CD14-positive monocyte (primary cell): ENCODE data around the gene ANTXR2. TPM values are rescaled to one million over a fixed set of nuclear protein-coding genes. Genes with fewer than 3 reads are reported as not detected.

Experiments used
- DNase-seq, 3 donors: peaks; one replicate each; pipeline ENCODE4 v3.0.0-alpha.2; 2011 to 2022
- H2AFZ ChIP-seq: 2 replicates; pipeline ENCODE4 v1.6.0; 2012; ENCODE audit warnings: mild to moderate bottlenecking, low read depth, low read length, inconsistent platforms; ENCODE audit not compliant: insufficient read depth, poor library complexity, severe bottlenecking
- H3K27ac ChIP-seq, 2 donors: 1 replicate in 1 of 2; 2 replicates in 1 of 2; pipeline ENCODE4 v1.5.1; 2012 to 2013; ENCODE audit warnings: low read length in 2 of 2, control low read depth in 1 of 2, inconsistent platforms in 1 of 2, low read depth in 1 of 2, mild to moderate bottlenecking in 1 of 2
- H3K27me3 ChIP-seq, 2 donors: one replicate each; pipeline versions ENCODE4 v1.6.0 to v1.6.1; 2011 to 2013; ENCODE audit warnings: low read length in 2 of 2; ENCODE audit not compliant: control insufficient read depth in 2 of 2, insufficient read depth in 2 of 2
- H3K36me3 ChIP-seq, 2 donors: replicated peaks in 1 of 2; 1 replicate in 1 of 2; 2 replicates in 1 of 2; pipeline versions ENCODE4 v1.5.1 to v1.6.1; 2012 to 2013; ENCODE audit warnings: low read length in 2 of 2, control low read depth in 1 of 2, inconsistent platforms in 1 of 2, mild to moderate bottlenecking in 1 of 2; ENCODE audit not compliant: insufficient read depth in 2 of 2, control insufficient read depth in 1 of 2
- H3K4me1 ChIP-seq, 2 donors: 1 replicate in 1 of 2; 2 replicates in 1 of 2; pipeline versions ENCODE4 v1.5.1 to v1.6.1; 2012 to 2013; ENCODE audit warnings: low read length in 2 of 2, control low read depth in 1 of 2, inconsistent platforms in 1 of 2, mild to moderate bottlenecking in 1 of 2, moderate library complexity in 1 of 2; ENCODE audit not compliant: insufficient read depth in 2 of 2, control insufficient read depth in 1 of 2
- H3K4me2 ChIP-seq: replicated peaks from 2 replicates; pipeline ENCODE3; 2012; ENCODE audit warnings: low read length, moderate library complexity, mild to moderate bottlenecking; ENCODE audit not compliant: poor library complexity, severe bottlenecking; ENCODE audit errors: extremely low read depth
- H3K4me3 ChIP-seq, 3 experiments: fragments of 200-600 bp in 1 of 3; sonication (generic) in 1 of 3; replicated peaks in 1 of 3; 1 replicate in 2 of 3; 2 replicates in 1 of 3; pipeline ENCODE4 v1.5.1; 2011 to 2013; ENCODE audit warnings: low read length in 3 of 3, mild to moderate bottlenecking in 3 of 3, control low read depth in 2 of 3, low read depth in 2 of 3, inconsistent platforms in 1 of 3, moderate library complexity in 1 of 3
- H3K79me2 ChIP-seq: 2 replicates; pipeline ENCODE4 v1.6.0; 2012; ENCODE audit warnings: mild to moderate bottlenecking, control low read depth, inconsistent platforms, low read length, moderate library complexity; ENCODE audit not compliant: insufficient read depth
- H3K9ac ChIP-seq: 2 replicates; pipeline ENCODE4 v1.6.0; 2017; ENCODE audit warnings: low read length, mild to moderate bottlenecking; ENCODE audit not compliant: insufficient read depth, poor library complexity, severe bottlenecking
- H3K9me3 ChIP-seq, 2 donors: replicated peaks in 1 of 2; 1 replicate in 1 of 2; 2 replicates in 1 of 2; pipeline versions ENCODE4 v1.5.1 to v1.6.1; 2012 to 2013; ENCODE audit warnings: low read length in 2 of 2, control low read depth in 1 of 2; ENCODE audit not compliant: control insufficient read depth in 1 of 2, insufficient read depth in 1 of 2
- H4K20me1 ChIP-seq: 2 replicates; pipeline ENCODE4 v1.6.0; 2012; ENCODE audit warnings: mild to moderate bottlenecking, low read length, control low read depth, moderate library complexity; ENCODE audit not compliant: insufficient read depth
- H3K27ac Mint-ChIP-seq, 7 donors: one replicate each; pipeline ENCODE4 v1.8.0; 2020; ENCODE audit warnings: mild to moderate bottlenecking in 7 of 7, mixed read lengths in 7 of 7, moderate library complexity in 6 of 7, inconsistent platforms in 2 of 7
- H3K27me3 Mint-ChIP-seq, 3 donors: one replicate each; pipeline ENCODE4 v1.8.0; 2021 to 2022; ENCODE audit warnings: low read depth in 3 of 3, mild to moderate bottlenecking in 3 of 3, mixed read lengths in 3 of 3, moderate library complexity in 3 of 3, inconsistent platforms in 1 of 3
- H3K36me3 Mint-ChIP-seq, 2 donors: one replicate each; pipeline ENCODE4 v1.8.0; 2020; ENCODE audit warnings: mixed read lengths in 2 of 2, inconsistent platforms in 1 of 2, mild to moderate bottlenecking in 1 of 2
- H3K4me1 Mint-ChIP-seq: one replicate; pipeline ENCODE4 v1.8.0; 2020; ENCODE audit warnings: mild to moderate bottlenecking, mixed read lengths
- H3K4me3 Mint-ChIP-seq, 2 donors: one replicate each; pipeline ENCODE4 v1.8.0; 2020; ENCODE audit warnings: mild to moderate bottlenecking in 2 of 2, mixed read lengths in 2 of 2, moderate library complexity in 1 of 2
- H3K9me3 Mint-ChIP-seq, 7 donors: one replicate each; pipeline ENCODE4 v1.8.0; 2020 to 2022; ENCODE audit warnings: mixed read lengths in 7 of 7, mild to moderate bottlenecking in 6 of 7, moderate library complexity in 6 of 7, inconsistent platforms in 2 of 7
- CTCF ChIP-seq: fragments of 200-600 bp; IDR thresholded peaks from one replicate; pipeline ENCODE4 v1.8.0; 2022; ENCODE audit warnings: antibody characterized with exemption, mild to moderate bottlenecking
- intact Hi-C, 2 donors: fragments of 100-400 bp; cut with micrococcal nuclease; formaldehyde crosslinking; loops; one replicate each; pipeline versions ENCODE4 v1.15.0 to v1.15.1; 2023
- polyA plus RNA-seq, 3 donors: library from polyadenylated mRNA; depleted of rRNA in 1 of 3; unstranded in 2 of 3; stranded (reverse) in 1 of 3; fragments of 300-500 nt in 2 of 3; fragments of >200 nt in 1 of 3; fragmentation: Illumina TruSeq in 2 of 3; gene quantifications; 1 replicate in 2 of 3; 2 replicates in 1 of 3; pipeline ENCODE4 v1.2.3, GENCODE V29; 2012 to 2021

Gene ANTXR2
- polyA plus RNA-seq, 3 donors, result 15.4 to 69.6 (median 59.2) TPM

GRCh38 chr4:79881407-79881806 lies 191.6 kb downstream of the ANTXR2 start:
- intact Hi-C loops, result no loop called here
- no peak overlapping the region for H3K4me3 Mint-ChIP-seq
- no peak overlapping the region for H3K4me2 ChIP-seq
- no peak overlapping the region for H3K4me3 ChIP-seq
- H3K9me3 Mint-ChIP-seq, result peaks cover 0 to 8% (median 5%) of the 10 kb centered on the region in 7 donors
- no peaks in the 10 kb centered on the region for H3K4me1 ChIP-seq
- H3K27me3 ChIP-seq, result no peaks in the 10 kb centered on the region
- no peaks in the 10 kb centered on the region for H3K9me3 ChIP-seq
- TF ChIP-seq CTCF, result no peak
- no peak overlapping the region for H2AFZ ChIP-seq
- no peak overlapping the region for H3K9ac ChIP-seq
- no peaks in the 10 kb centered on the region for H3K36me3 ChIP-seq
- H4K20me1 ChIP-seq, result no peaks in the 10 kb centered on the region
- H3K27ac Mint-ChIP-seq, result no peak overlapping the region
- H3K27me3 Mint-ChIP-seq, result no peaks in the 10 kb centered on the region
- no peaks in the 10 kb centered on the region for H3K4me1 Mint-ChIP-seq
- no peak for DNase-seq
- H3K36me3 Mint-ChIP-seq, result no peaks in the 10 kb centered on the region
- H3K79me2 ChIP-seq, result no peaks in the 10 kb centered on the region
- no peak overlapping the region for H3K27ac ChIP-seq

- Histone ChIP-seq H4K20me1 (no peaks in the 10 kb centered on the region), H3K36me3 (no peaks in the 10 kb centered on the region), H3K4me2 (no peak overlapping the region), H3K79me2 (no peaks in the 10 kb centered on the region), H3K4me3 (no peak overlapping the region), H3K9me3 (no peaks in the 10 kb centered on the region), H3K27me3 (no peaks in the 10 kb centered on the region), H3K27ac (no peak overlapping the region), H3K9ac (no peak overlapping the region), H3K4me1 (no peaks in the 10 kb centered on the region), H2AFZ (no peak overlapping the region)
- intact Hi-C loops, result no loop called here
- Mint-ChIP-seq H3K27ac (no peak overlapping the region), H3K4me1 (no peaks in the 10 kb centered on the region), H3K27me3 (no peaks in the 10 kb centered on the region), H3K9me3 (peaks cover 0 to 8% (median 5%) of the 10 kb centered on the region in 7 donors), H3K4me3 (no peak overlapping the region), H3K36me3 (no peaks in the 10 kb centered on the region)
- DNase-seq, result no peak
- no peak for TF ChIP-seq CTCF
Observed at GRCh38 chr4:79877511-79877910, 195.5 kb downstream of the ANTXR2 start.
